LNCaP clone FGC (cell line): ENCODE data around the gene BAK1.

Experiments used
- DNase-seq: peaks from one replicate; pipeline ENCODE4 v3.0.0-alpha.2; 2011; ENCODE audit warnings: low read depth
- H3K4me3 ChIP-seq: 2 replicates; pipeline ENCODE4 v1.5.1; 2011; ENCODE audit warnings: mild to moderate bottlenecking, low read depth, low read length, control low read depth
- CTCF ChIP-seq: IDR thresholded peaks from 2 replicates; pipeline ENCODE4 v1.5.1; 2012; ENCODE audit warnings: mild to moderate bottlenecking; ENCODE audit not compliant: control insufficient read depth, insufficient read depth; ENCODE audit errors: extremely low read depth

BAK1 gene

GRCh38 chr6:33607126-33607783, 27.2 kb upstream of the BAK1 start:
- DNase-seq = no peak

GRCh38 chr6:33606642-33607041, 26.6 kb upstream of the BAK1 start:
- no peak for DNase-seq
- H3K4me3 ChIP-seq = no peak overlapping the region
- TF ChIP-seq CTCF = no peak

More at GRCh38 chr6:33607126-33607783, 27.2 kb upstream of the BAK1 start:
- no peak for TF ChIP-seq CTCF
- H3K4me3 ChIP-seq = no peak overlapping the region

GRCh38 chr6:33604941-33605854, 25.1 kb upstream of the BAK1 start:
- TF ChIP-seq CTCF = no peak
- H3K4me3 ChIP-seq = no peak overlapping the region
- DNase-seq = no peak

- no peak overlapping the region for H3K4me3 ChIP-seq
- TF ChIP-seq CTCF = no peak
- no peak for DNase-seq
Observed at GRCh38 chr6:33602180-33602579, 22.1 kb upstream of the BAK1 start.

- no peak for TF ChIP-seq CTCF
- no peak overlapping the region for H3K4me3 ChIP-seq
- DNase-seq = no peak
Observed at GRCh38 chr6:33600761-33601160, 20.7 kb upstream of the BAK1 start.

- DNase-seq = no peak
- no peak for TF ChIP-seq CTCF
- no peak overlapping the region for H3K4me3 ChIP-seq
Observed at GRCh38 chr6:33599413-33599938, 19.4 kb upstream of the BAK1 start.
